IPS-20b (cell line): ENCODE measurements around the gene XXYLT1.
A peak's percentile ranks its signal among the peaks of the same experiment; 100 is the strongest.

ENCODE experiments used
- H3K27ac ChIP-seq: one replicate; pipeline ENCODE4 v1.5.1; 2013; ENCODE audit warnings: low read length
- H3K27me3 ChIP-seq: 2 replicates; pipeline ENCODE4 v1.6.1; 2013; ENCODE audit warnings: mild to moderate bottlenecking, low read length, inconsistent platforms; ENCODE audit not compliant: insufficient read depth
- H3K36me3 ChIP-seq: 2 replicates; pipeline ENCODE4 v1.6.1; 2013; ENCODE audit warnings: low read depth, mild to moderate bottlenecking, inconsistent platforms, low read length, moderate library complexity; ENCODE audit not compliant: insufficient read depth
- H3K4me1 ChIP-seq: 2 replicates; pipeline ENCODE4 v1.6.1; 2013; ENCODE audit warnings: mild to moderate bottlenecking, control low read depth, inconsistent platforms, low read length, moderate library complexity; ENCODE audit not compliant: insufficient read depth
- H3K4me3 ChIP-seq: 2 replicates; pipeline ENCODE4 v1.5.1; 2013; ENCODE audit warnings: mild to moderate bottlenecking, low read length, inconsistent platforms
- H3K9ac ChIP-seq: 2 replicates; pipeline ENCODE4 v1.6.1; 2013; ENCODE audit warnings: low read depth, mild to moderate bottlenecking, inconsistent platforms, low read length, moderate library complexity
- H3K9me3 ChIP-seq: 2 replicates; pipeline ENCODE4 v1.6.1; 2013; ENCODE audit warnings: mild to moderate bottlenecking, low read depth, low read length, inconsistent platforms; ENCODE audit not compliant: insufficient read depth

XXYLT1 gene

GRCh38 chr3:195122261-195122660, 148.7 kb downstream of the XXYLT1 start:
- H3K36me3 ChIP-seq = no peaks in the 10 kb centered on the region
- H3K27me3 ChIP-seq = no peaks in the 10 kb centered on the region
- peaks cover 20% of the 10 kb centered on the region for H3K4me1 ChIP-seq
- H3K9me3 ChIP-seq = no peaks in the 10 kb centered on the region
- no peak overlapping the region for H3K9ac ChIP-seq
- H3K27ac ChIP-seq = no peak overlapping the region
- no peak overlapping the region for H3K4me3 ChIP-seq

- Histone ChIP-seq H3K4me1 (peaks cover 20% of the 10 kb centered on the region), H3K27ac (peak overlapping the region; percentile 5), H3K9ac (peak overlapping the region; percentile 1; the same call in 1 of the 2 replicates), H3K36me3 (no peaks in the 10 kb centered on the region), H3K9me3 (no peaks in the 10 kb centered on the region), H3K4me3 (no peak overlapping the region; the same call in 1 of the 2 replicates), H3K27me3 (no peaks in the 10 kb centered on the region)
Measured at GRCh38 chr3:195120267-195120601, 150.7 kb downstream of the XXYLT1 start.

GRCh38 chr3:195119461-195120266, 151.3 kb downstream of the XXYLT1 start:
- Histone ChIP-seq H3K36me3 (no peaks in the 10 kb centered on the region), H3K27me3 (no peaks in the 10 kb centered on the region), H3K4me1 (peaks cover 20% of the 10 kb centered on the region), H3K27ac (no peak overlapping the region), H3K4me3 (peak overlapping the region; percentile 19; the same call in 1 of the 2 replicates), H3K9ac (no peak overlapping the region), H3K9me3 (no peaks in the 10 kb centered on the region)

- Histone ChIP-seq H3K36me3 (no peaks in the 10 kb centered on the region), H3K9me3 (no peaks in the 10 kb centered on the region), H3K4me3 (no peak overlapping the region), H3K9ac (no peak overlapping the region), H3K4me1 (peaks cover 20% of the 10 kb centered on the region), H3K27ac (no peak overlapping the region), H3K27me3 (no peaks in the 10 kb centered on the region)
Measured at GRCh38 chr3:195118671-195119070, 152.3 kb downstream of the XXYLT1 start.

DNA sequence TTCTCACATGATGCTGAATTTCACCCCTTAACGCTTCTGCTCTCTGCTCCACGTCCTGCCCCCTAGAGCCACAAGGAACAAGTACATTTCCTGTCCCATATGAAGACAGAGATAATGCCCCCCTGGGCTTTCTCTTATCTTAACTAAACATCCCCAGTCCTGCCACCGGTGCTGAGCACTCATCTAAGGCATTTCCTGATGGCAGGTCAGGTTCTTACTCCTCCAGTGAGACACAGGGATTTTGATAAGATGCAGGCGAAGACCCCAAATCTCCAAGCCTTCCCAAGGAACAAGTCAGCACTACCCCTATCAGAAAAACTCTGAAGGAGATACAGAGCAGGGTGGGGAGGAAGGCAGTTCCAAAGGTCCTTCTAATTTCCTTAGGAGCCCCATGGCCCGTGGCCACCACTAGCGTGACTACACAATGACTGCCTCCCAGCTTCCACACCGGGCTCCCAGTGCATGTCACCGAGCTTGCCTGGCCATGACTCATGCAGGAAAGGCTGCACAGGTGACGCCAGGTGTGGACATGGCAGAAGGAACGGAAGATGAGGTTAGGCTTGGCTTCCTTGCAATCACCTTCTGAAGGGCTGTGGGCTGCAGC, 152.9 kb downstream of the XXYLT1 start:
- H3K4me1 ChIP-seq = peaks cover 20% of the 10 kb centered on the region
- no peaks in the 10 kb centered on the region for H3K27me3 ChIP-seq
- no peaks in the 10 kb centered on the region for H3K9me3 ChIP-seq
- H3K9ac ChIP-seq = no peak overlapping the region
- H3K27ac ChIP-seq = no peak overlapping the region
- no peak overlapping the region for H3K4me3 ChIP-seq
- no peaks in the 10 kb centered on the region for H3K36me3 ChIP-seq

- H3K9me3 ChIP-seq = no peaks in the 10 kb centered on the region
- no peak overlapping the region for H3K27ac ChIP-seq
- no peak overlapping the region for H3K9ac ChIP-seq
- H3K36me3 ChIP-seq = no peaks in the 10 kb centered on the region
- H3K4me1 ChIP-seq = peaks cover 20% of the 10 kb centered on the region
- no peak overlapping the region for H3K4me3 ChIP-seq
- no peaks in the 10 kb centered on the region for H3K27me3 ChIP-seq
Measured at GRCh38 chr3:195116407-195117185, 154.4 kb downstream of the XXYLT1 start.

GRCh38 chr3:195115600-195116406, 155.2 kb downstream of the XXYLT1 start:
- Histone ChIP-seq H3K9me3 (no peaks in the 10 kb centered on the region), H3K27ac (no peak overlapping the region), H3K4me1 (peaks cover 19% of the 10 kb centered on the region), H3K4me3 (no peak overlapping the region), H3K9ac (no peak overlapping the region), H3K27me3 (no peaks in the 10 kb centered on the region), H3K36me3 (no peaks in the 10 kb centered on the region)

- Histone ChIP-seq H3K27me3 (no peaks in the 10 kb centered on the region), H3K27ac (no peak overlapping the region), H3K4me3 (no peak overlapping the region), H3K9ac (no peak overlapping the region), H3K9me3 (no peaks in the 10 kb centered on the region), H3K36me3 (no peaks in the 10 kb centered on the region), H3K4me1 (peaks cover 12% of the 10 kb centered on the region)
Measured at GRCh38 chr3:195114786-195115599, 156.0 kb downstream of the XXYLT1 start.

- no peaks in the 10 kb centered on the region for H3K9me3 ChIP-seq
- H3K9ac ChIP-seq = no peak overlapping the region
- no peaks in the 10 kb centered on the region for H3K36me3 ChIP-seq
- H3K4me1 ChIP-seq = peaks cover 9% of the 10 kb centered on the region
- no peaks in the 10 kb centered on the region for H3K27me3 ChIP-seq
- no peak overlapping the region for H3K27ac ChIP-seq
- no peak overlapping the region for H3K4me3 ChIP-seq
Measured at GRCh38 chr3:195113536-195114425, 157.2 kb downstream of the XXYLT1 start.

DNA sequence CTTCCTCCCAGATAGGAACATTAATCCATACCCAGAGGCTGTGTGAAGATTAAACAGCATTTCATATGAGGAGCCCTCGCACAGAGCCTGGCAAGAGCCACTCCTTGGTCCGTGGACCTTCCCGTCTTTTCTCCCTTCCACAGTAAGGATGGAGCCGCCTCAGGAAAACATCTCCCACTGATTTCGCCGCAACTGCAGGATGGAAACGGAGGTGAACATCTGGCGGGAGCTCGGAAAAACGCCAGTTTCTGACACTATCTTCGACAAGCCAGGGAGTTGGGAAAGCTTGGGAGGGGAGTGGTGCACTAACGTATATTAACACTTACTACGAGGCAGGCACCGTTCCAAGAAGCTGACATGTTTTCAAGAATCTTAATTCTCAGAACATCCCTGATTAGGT, 157.9 kb downstream of the XXYLT1 start:
- H3K4me3 ChIP-seq = no peak overlapping the region
- no peaks in the 10 kb centered on the region for H3K36me3 ChIP-seq
- H3K4me1 ChIP-seq = peaks cover 2% of the 10 kb centered on the region
- no peaks in the 10 kb centered on the region for H3K9me3 ChIP-seq
- no peak overlapping the region for H3K9ac ChIP-seq
- H3K27ac ChIP-seq = no peak overlapping the region
- H3K27me3 ChIP-seq = no peaks in the 10 kb centered on the region
